Activated B cell treated with CpG ODN at 0.5 μM for 24 hours (primary cell): Measurements from ENCODE around the gene RRP7A. TPM values are rescaled to one million over a fixed set of nuclear protein-coding genes. Genes with fewer than 3 reads are reported as not detected.
"Not testable (repeated sequence)": the region's sequence is repeated elsewhere in the genome, so short reads cannot be mapped to it uniquely, and the experiment has no call there.

ENCODE experiments used
- ATAC-seq: fragments of 200-7000 bp; cut with Tn5 transposase; one replicate; pipeline ENCODE4 v1.10.0; 2021; ENCODE audit warnings: low read depth, mild to moderate bottlenecking, moderate library complexity
- CTCF ChIA-PET: fragments of 350-600 bp; sonication (Branson Sonifier 250); formaldehyde crosslinking; loops from one replicate; lab custom pipeline; 2021; ENCODE audit warnings: antibody characterized with exemption; lab: Charles Lee
- POLR2A ChIA-PET: fragments of 350-600 bp; sonication (Branson Sonifier 250); formaldehyde crosslinking; loops from one replicate; lab custom pipeline; 2021; ENCODE audit warnings: antibody characterized with exemption; lab: Charles Lee
- DNase-seq: peaks from one replicate; pipeline ENCODE4 v3.0.0; 2022
- H3K27ac Mint-ChIP-seq: one replicate; pipeline ENCODE4 v1.8.0; 2020; ENCODE audit warnings: mixed read lengths
- H3K27me3 Mint-ChIP-seq: one replicate; pipeline ENCODE4 v1.8.0; 2021; ENCODE audit warnings: mixed read lengths
- H3K36me3 Mint-ChIP-seq: one replicate; pipeline ENCODE4 v1.8.0; 2021; ENCODE audit warnings: low read depth, mixed read lengths
- H3K4me1 Mint-ChIP-seq: one replicate; pipeline ENCODE4 v1.8.0; 2021; ENCODE audit warnings: mixed read lengths
- H3K4me3 Mint-ChIP-seq: one replicate; pipeline ENCODE4 v1.8.0; 2020; ENCODE audit warnings: mild to moderate bottlenecking, mixed read lengths
- H3K9me3 Mint-ChIP-seq: one replicate; pipeline ENCODE4 v1.8.0; 2020; ENCODE audit warnings: mixed read lengths
- intact Hi-C: fragments of 100-400 bp; cut with micrococcal nuclease; formaldehyde crosslinking; loops from one replicate; pipeline ENCODE4 v1.15.1; 2024
- total RNA-seq: library from RNA; stranded (reverse); gene quantifications from 2 replicates; pipeline ENCODE4 v1.2.3, GENCODE V29; 2022
- TF ChIP-seq, protein P1 (sequence below): fragments of 200-600 bp; IDR thresholded peaks from one replicate; pipeline ENCODE4 v1.8.0; 2022; ENCODE audit warnings: antibody characterized with exemption, mild to moderate bottlenecking

Gene RRP7A
- total RNA-seq, 1 donor from 2014 or later = 129 TPM

GRCh38 chr22:42547562-42547961, 28.0 kb upstream of the RRP7A start:
- ATAC-seq = no peak
- Mint-ChIP-seq H3K27ac (peak overlapping the region; percentile 6), H3K27me3 (no peaks in the 10 kb centered on the region), H3K4me1 (peaks cover 39% of the 10 kb centered on the region), H3K36me3 (peaks cover 1% of the 10 kb centered on the region), H3K4me3 (no peak overlapping the region), H3K9me3 (no peaks in the 10 kb centered on the region)
- ChIA-PET CTCF (interaction anchor here (0.6 kb wide), 1 partner anchor 14 kb away, joined by 3 read pairs; no protein-coding TSS in a partner anchor), POLR2A (interaction anchor here (0.7 kb wide), 1 partner anchor 10 kb away, joined by 6 read pairs; no protein-coding TSS in a partner anchor)
- intact Hi-C loops = no loop called here
- no peak for DNase-seq
- TF ChIP-seq, protein P1, sequence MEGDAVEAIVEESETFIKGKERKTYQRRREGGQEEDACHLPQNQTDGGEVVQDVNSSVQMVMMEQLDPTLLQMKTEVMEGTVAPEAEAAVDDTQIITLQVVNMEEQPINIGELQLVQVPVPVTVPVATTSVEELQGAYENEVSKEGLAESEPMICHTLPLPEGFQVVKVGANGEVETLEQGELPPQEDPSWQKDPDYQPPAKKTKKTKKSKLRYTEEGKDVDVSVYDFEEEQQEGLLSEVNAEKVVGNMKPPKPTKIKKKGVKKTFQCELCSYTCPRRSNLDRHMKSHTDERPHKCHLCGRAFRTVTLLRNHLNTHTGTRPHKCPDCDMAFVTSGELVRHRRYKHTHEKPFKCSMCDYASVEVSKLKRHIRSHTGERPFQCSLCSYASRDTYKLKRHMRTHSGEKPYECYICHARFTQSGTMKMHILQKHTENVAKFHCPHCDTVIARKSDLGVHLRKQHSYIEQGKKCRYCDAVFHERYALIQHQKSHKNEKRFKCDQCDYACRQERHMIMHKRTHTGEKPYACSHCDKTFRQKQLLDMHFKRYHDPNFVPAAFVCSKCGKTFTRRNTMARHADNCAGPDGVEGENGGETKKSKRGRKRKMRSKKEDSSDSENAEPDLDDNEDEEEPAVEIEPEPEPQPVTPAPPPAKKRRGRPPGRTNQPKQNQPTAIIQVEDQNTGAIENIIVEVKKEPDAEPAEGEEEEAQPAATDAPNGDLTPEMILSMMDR = no peak

- POLR2A ChIA-PET = interaction anchor here (0.6 to 2.6 kb wide), 4 partner anchors 11 to 452 kb away, joined by 3 to 11 read pairs (median 6); partner anchors contain the start of gene POLDIP3
Observed at GRCh38 chr22:42544686-42545085, 25.1 kb upstream of the RRP7A start.

DNA sequence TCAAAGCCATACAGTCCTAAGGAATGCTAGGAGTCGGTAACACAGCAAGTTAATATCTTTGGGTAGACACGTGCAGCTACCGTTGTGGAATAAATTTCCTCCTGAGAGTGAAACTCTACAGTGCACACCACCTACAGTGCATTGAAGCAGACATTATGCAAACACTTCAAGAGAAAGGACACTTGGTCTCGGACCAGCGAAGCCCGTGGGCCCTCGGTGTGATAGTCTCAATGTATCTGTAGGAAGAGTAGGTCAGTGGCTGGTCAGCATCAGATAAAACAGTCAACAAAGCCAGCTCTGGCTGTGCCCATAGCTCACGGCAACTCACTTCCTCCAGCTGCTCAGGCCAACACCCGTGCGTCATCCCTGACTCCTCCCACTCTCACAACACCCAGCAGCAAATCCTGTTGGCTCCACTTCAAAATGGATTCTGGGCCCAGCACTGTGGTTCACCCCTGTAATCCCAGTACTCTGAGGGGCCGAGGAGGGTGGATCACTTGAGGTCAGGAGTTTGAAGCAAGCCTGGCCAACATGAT, 19.7 kb upstream of the RRP7A start:
- peak overlapping the region; percentile 70 for H3K4me3 Mint-ChIP-seq
- peak; percentile 42 for DNase-seq
- POLR2A ChIA-PET = interaction anchor here (0.6 to 1.4 kb wide), 9 partner anchors 9 to 607 kb away, joined by 3 to 9 read pairs (median 4); partner anchors contain the start of gene POLDIP3

More at GRCh38 chr22:42544686-42545085, 25.1 kb upstream of the RRP7A start:
- H3K4me3 Mint-ChIP-seq = no peak overlapping the region
- no peaks in the 10 kb centered on the region for H3K27me3 Mint-ChIP-seq
- intact Hi-C loops = no loop called here
- no peaks in the 10 kb centered on the region for H3K9me3 Mint-ChIP-seq
- no peak overlapping the region for H3K27ac Mint-ChIP-seq
- ATAC-seq (no peak), DNase-seq (no peak)
- H3K4me1 Mint-ChIP-seq = peaks cover 18% of the 10 kb centered on the region
- TF ChIP-seq, protein P1 = no peak
- CTCF ChIA-PET = no interaction called here
- H3K36me3 Mint-ChIP-seq = no peaks in the 10 kb centered on the region

GRCh38 chr22:42537199-42537831, 17.7 kb upstream of the RRP7A start:
- ChIA-PET CTCF (interaction anchor here (1.0 to 1.5 kb wide), 3 partner anchors 15 to 31 kb away, joined by 3 to 5 read pairs (median 5); no protein-coding TSS in a partner anchor), POLR2A (interaction anchor here (1.0 to 2.3 kb wide), 6 partner anchors 11 to 85 kb away, joined by 3 to 28 read pairs (median 5); partner anchors contain the start of genes POLDIP3 and SERHL2)
- ATAC-seq (peak; percentile 60), DNase-seq (peak; percentile 45)
- intact Hi-C loops = loop anchor here (1.0 to 10.0 kb wide), 2 partner anchors 14 to 327 kb away; no protein-coding TSS in a partner anchor
- H3K27me3 Mint-ChIP-seq, H3K9me3 Mint-ChIP-seq, H3K36me3 Mint-ChIP-seq: not testable (repeated sequence)
- H3K27ac Mint-ChIP-seq = peak overlapping the region; percentile 97
- peak overlapping the region; percentile 67 for H3K4me3 Mint-ChIP-seq
- peaks cover 72% of the 10 kb centered on the region for H3K4me1 Mint-ChIP-seq

More for the DNA sequence above, 19.7 kb upstream of the RRP7A start:
- CTCF ChIA-PET = interaction anchor here (1.0 to 1.4 kb wide), 2 partner anchors 11 to 13 kb away, joined by 3 to 6 read pairs; no protein-coding TSS in a partner anchor
- H3K9me3 Mint-ChIP-seq, H3K36me3 Mint-ChIP-seq, H3K27me3 Mint-ChIP-seq: not testable (repeated sequence)
- ATAC-seq = peak; percentile 61
- Mint-ChIP-seq H3K27ac (peak overlapping the region; percentile 97), H3K4me1 (peaks cover 54% of the 10 kb centered on the region)
- intact Hi-C loops = loop anchor here (10.0 kb wide), 1 partner anchor 325 kb away; no protein-coding TSS in a partner anchor

DNA sequence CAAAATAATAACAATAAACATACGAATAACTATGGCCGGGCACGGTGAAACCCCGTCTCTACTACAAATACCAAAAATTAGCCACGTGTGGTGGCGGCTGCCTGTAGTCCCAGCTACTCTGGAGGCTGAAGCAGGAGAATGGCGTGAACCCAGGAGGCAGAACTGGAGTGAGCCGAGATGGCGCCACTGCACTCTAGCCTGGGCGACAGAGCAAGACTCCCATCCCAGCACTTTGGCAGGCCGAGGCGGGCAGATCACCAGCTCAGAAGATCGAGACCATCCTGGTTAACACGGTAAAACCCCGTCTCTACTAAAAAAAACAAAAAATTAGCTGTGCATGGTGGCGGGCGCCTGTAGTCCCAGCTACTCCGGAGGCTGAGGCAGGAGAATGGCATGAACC, 17.0 kb upstream of the RRP7A start:
- H3K4me3 Mint-ChIP-seq = peak overlapping the region; percentile 67
- ChIA-PET CTCF (interaction anchor here (1.0 to 1.5 kb wide), 2 partner anchors 16 to 32 kb away, joined by 3 to 5 read pairs; no protein-coding TSS in a partner anchor), POLR2A (interaction anchor here (1.0 to 2.3 kb wide), 5 partner anchors 12 to 86 kb away, joined by 3 to 28 read pairs (median 6); partner anchors contain the start of genes POLDIP3 and SERHL2)
- not testable (repeated sequence) for H3K36me3 Mint-ChIP-seq, DNase-seq, ATAC-seq, H3K27me3 Mint-ChIP-seq, H3K9me3 Mint-ChIP-seq
- intact Hi-C loops = loop anchor here (1.0 to 10.0 kb wide), 2 partner anchors 15 to 328 kb away; no protein-coding TSS in a partner anchor
- peaks cover 74% of the 10 kb centered on the region for H3K4me1 Mint-ChIP-seq
- H3K27ac Mint-ChIP-seq = peak overlapping the region; percentile 97

GRCh38 chr22:42536166-42536565, 16.6 kb upstream of the RRP7A start:
- ChIA-PET CTCF (interaction anchor here (1.0 to 1.5 kb wide), 2 partner anchors 16 to 32 kb away, joined by 3 to 5 read pairs; no protein-coding TSS in a partner anchor), POLR2A (interaction anchor here (0.7 to 2.3 kb wide), 4 partner anchors 15 to 78 kb away, joined by 3 to 28 read pairs (median 8); partner anchors contain the start of genes POLDIP3 and SERHL2)
- H3K4me1 Mint-ChIP-seq = peaks cover 70% of the 10 kb centered on the region
- no peak overlapping the region for H3K4me3 Mint-ChIP-seq
- H3K9me3 Mint-ChIP-seq = no peaks in the 10 kb centered on the region
- peak overlapping the region; percentile 65 for H3K27ac Mint-ChIP-seq
- intact Hi-C loops = loop anchor here (10.0 kb wide), 1 partner anchor 329 kb away; no protein-coding TSS in a partner anchor
- H3K27me3 Mint-ChIP-seq = no peaks in the 10 kb centered on the region
- ATAC-seq = no peak
- TF ChIP-seq, protein P1 = no peak
- no peaks in the 10 kb centered on the region for H3K36me3 Mint-ChIP-seq
- DNase-seq = no peak

DNA sequence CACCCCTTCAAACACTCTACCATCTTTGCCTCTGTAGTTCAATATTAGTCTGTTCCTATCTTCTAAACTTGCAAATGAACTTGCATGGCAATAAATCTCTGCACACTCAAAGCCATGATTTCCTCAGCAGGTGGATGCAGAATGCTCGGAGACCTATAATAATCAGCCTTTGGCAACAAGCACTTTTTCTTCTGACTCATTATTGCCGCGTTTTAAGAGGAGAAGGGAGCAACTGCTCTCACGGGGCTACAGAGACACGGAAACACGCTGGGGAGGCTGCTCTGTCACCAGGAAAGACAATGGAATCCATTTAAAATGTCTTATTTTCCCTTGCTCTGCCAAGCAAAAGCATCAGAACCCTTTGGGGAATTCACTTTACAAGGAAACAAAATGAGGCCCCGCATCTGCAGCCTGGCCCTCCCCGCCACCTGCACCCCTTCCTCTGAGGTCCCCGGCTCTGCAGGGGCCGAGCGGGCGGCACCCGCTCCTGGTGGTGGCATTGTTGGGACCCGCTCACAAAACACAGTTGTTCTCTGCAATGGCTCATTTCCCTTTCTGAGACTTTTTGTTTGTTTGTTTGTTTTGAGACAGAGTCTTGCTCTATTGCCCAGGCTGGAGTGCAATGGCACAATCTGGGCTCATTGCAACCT, 15.6 kb upstream of the RRP7A start:
- H3K9me3 Mint-ChIP-seq, ATAC-seq, H3K4me3 Mint-ChIP-seq, DNase-seq, CTCF ChIA-PET, H3K36me3 Mint-ChIP-seq, H3K27ac Mint-ChIP-seq, H3K27me3 Mint-ChIP-seq: not testable (repeated sequence)
- H3K4me1 Mint-ChIP-seq = peaks cover 67% of the 10 kb centered on the region
- POLR2A ChIA-PET = interaction anchor here (3.2 kb wide), 1 partner anchor 16 kb away, joined by 24 read pairs; no protein-coding TSS in a partner anchor
- intact Hi-C loops = loop anchor here (10.0 kb wide), 1 partner anchor 330 kb away; no protein-coding TSS in a partner anchor
